K562 (cell line): ENCODE measurements around the gene IPO7. TPM values are rescaled to one million over a fixed set of nuclear protein-coding genes. Genes with fewer than 3 reads are reported as not detected.

ENCODE experiments used
- ARID3A ChIP-seq: IDR thresholded peaks from 2 replicates; pipeline ENCODE4 v1.6.1; 2012; ENCODE audit warnings: low read depth, low read length, improper control_type of control experiment, borderline replicate concordance
- BCLAF1 ChIP-seq, 2 experiments: fragments of 450-650 bp in 1 of 2; IDR thresholded peaks; 2 replicates each; pipeline ENCODE4 v1.6.1; 2011 to 2017; ENCODE audit warnings: low read depth in 2 of 2, antibody characterized with exemption in 1 of 2, borderline replicate concordance in 1 of 2, low read length in 1 of 2, mild to moderate bottlenecking in 1 of 2, mixed read lengths in 1 of 2; ENCODE audit not compliant: control insufficient read depth in 1 of 2
- CREB3 ChIP-seq: fragments of 450-650 bp; conservative IDR thresholded peaks from 2 replicates; pipeline ENCODE4 v1.6.1; 2016; ENCODE audit warnings: missing genetic modification characterization, low read depth, mild to moderate bottlenecking, missing compliant biosample characterization, moderate library complexity
- FOXP1 ChIP-seq: sonication (generic); formaldehyde crosslinking; IDR thresholded peaks from 2 replicates; pipeline ENCODE4 v1.8.0; 2022; ENCODE audit warnings: mild to moderate bottlenecking, missing genetic modification reagents
- GMEB1 ChIP-seq: fragments of 250-450 bp; sonication (Bioruptor Pico); IDR thresholded peaks from 2 replicates; pipeline ENCODE4 v1.4.0; 2020; ENCODE audit warnings: mild to moderate bottlenecking
- GTF2B ChIP-seq: IDR thresholded peaks from 2 replicates; pipeline ENCODE4 v1.6.1; 2011; ENCODE audit not compliant: insufficient read length; ENCODE audit errors: extremely low read depth
- HNRNPK ChIP-seq: fragments of 200-400 bp; formaldehyde crosslinking; IDR thresholded peaks from one replicate; pipeline ENCODE4 v1.6.1; 2018; ENCODE audit warnings: mild to moderate bottlenecking, low read depth, low read length; ENCODE audit not compliant: poor library complexity, severe bottlenecking
- IRF2 ChIP-seq: sonication (generic); formaldehyde crosslinking; IDR thresholded peaks from 2 replicates; pipeline ENCODE4 v1.8.1; 2022; ENCODE audit warnings: mild to moderate bottlenecking, missing genetic modification reagents
- MTA3 ChIP-seq: fragments of 450-650 bp; formaldehyde crosslinking; IDR thresholded peaks from 2 replicates; pipeline ENCODE4 v1.6.1; 2017; ENCODE audit warnings: mild to moderate bottlenecking, borderline replicate concordance
- NFXL1 ChIP-seq: fragments of 450-650 bp; formaldehyde crosslinking; IDR thresholded peaks from 2 replicates; pipeline ENCODE4 v1.4.0; 2021; ENCODE audit warnings: mild to moderate bottlenecking
- RB1 ChIP-seq: fragments of 450-650 bp; IDR thresholded peaks from 2 replicates; pipeline ENCODE4 v1.6.1; 2017; ENCODE audit warnings: low read depth, mild to moderate bottlenecking
- RFX7 ChIP-seq: fragments of 250-450 bp; sonication (Bioruptor Pico); IDR thresholded peaks from 2 replicates; pipeline ENCODE4 v1.5.1; 2021; ENCODE audit warnings: mild to moderate bottlenecking
- SMAD2 ChIP-seq: fragments of 150-350 bp; IDR thresholded peaks from 2 replicates; pipeline ENCODE4 v1.6.1; 2014; ENCODE audit warnings: low read depth, mild to moderate bottlenecking, low read length
- SRSF1 ChIP-seq: fragments of 200-400 bp; formaldehyde crosslinking; IDR thresholded peaks from 2 replicates; pipeline ENCODE4 v1.6.1; 2017; ENCODE audit warnings: mild to moderate bottlenecking, low read depth, low read length, moderate library complexity
- TCF15 ChIP-seq: fragments of 250-450 bp; sonication (Bioruptor Pico); IDR thresholded peaks from 2 replicates; pipeline ENCODE4 v1.8.0; 2022; ENCODE audit warnings: moderate library complexity, mild to moderate bottlenecking, inconsistent platforms
- ZFP30 ChIP-seq: fragments of 250-450 bp; sonication (Bioruptor Pico); IDR thresholded peaks from 2 replicates; pipeline ENCODE4 v1.8.0; 2022; ENCODE audit warnings: moderate library complexity, mild to moderate bottlenecking, inconsistent platforms, borderline replicate concordance
- ZNF282 ChIP-seq: sonication (generic); formaldehyde crosslinking; IDR thresholded peaks from 2 replicates; pipeline ENCODE4 v1.8.1; 2023; ENCODE audit warnings: missing genetic modification reagents
- polyA plus RNA-seq, 8 experiments: library from polyadenylated mRNA; depleted of rRNA in 4 of 8; stranded (reverse) in 5 of 8; unstranded in 3 of 8; fragments of >200 nt; fragmentation: Nextera tagmentation in 2 of 8; fragmentation: Illumina TruSeq in 1 of 8; extraction: Ambion mirVana in 2 of 8; extraction: Trizol in 1 of 8; gene quantifications; 2 replicates each; pipeline versions ENCODE4 v1.2.1 to v1.2.3, GENCODE V29; 2011 to 2014; ENCODE audit warnings: inconsistent platforms in 1 of 8, missing spikeins in 1 of 8
- total RNA-seq, 7 experiments: library from RNA; depleted of rRNA in 6 of 7; stranded (reverse); fragments of >200 nt in 6 of 7; fragmentation: Illumina TruSeq in 2 of 7; extraction: Trizol in 2 of 7; gene quantifications; 2 replicates each; pipeline versions ENCODE4 v1.2.1 to v1.2.3, GENCODE V29; 2011 to 2021; ENCODE audit warnings: low replicate concordance in 1 of 7

Gene IPO7
- total and polyA plus RNA-seq, 9 of the 15 experiments (the other 6 are each of a cell fraction or from before 2014, with no cell fraction given), result 23.6 to 138 (median 110) TPM

- TF ChIP-seq CREB3 (tag) (no peak), GTF2B (no peak), SMAD2 (no peak), HNRNPK (no peak), RB1 (no peak), MTA3 (no peak), RFX7 (no peak), NFXL1 (CRISPR knock-in tag) (no peak), IRF2 (no peak), TCF15 (CRISPR knock-in tag) (no peak), ZFP30 (CRISPR knock-in tag) (no peak), ARID3A (peak; percentile 42; the same call in 1 of the 2 replicates), ZNF282 (CRISPR knock-in tag) (no peak), GMEB1 (CRISPR knock-in tag) (no peak), BCLAF1 (IDR thresholded peaks at IDR 0.05; ENCODE audit: borderline replicate concordance in 1 of 2, control insufficient read depth in 1 of 2, low read depth in 2 of 2, low read length in 1 of 2) (no peak), SRSF1 (no peak), FOXP1 (CRISPR knock-in tag) (no peak)
Measured at GRCh38 chr11:9385327-9385899, 961 bp downstream of the IPO7 start (continued).
